Loucy (cell line): ENCODE data around the gene LTBP1.

Source experiments
- EZH2phosphoT487 ChIP-seq: fragments of 200-600 bp; IDR thresholded peaks from 2 replicates; pipeline ENCODE4 v1.6.1; 2018; ENCODE audit warnings: antibody characterized with exemption, mild to moderate bottlenecking, moderate library complexity, borderline replicate concordance
- TF ChIP-seq, protein P1 (sequence below): fragments of 200-600 bp; sonication (generic); conservative IDR thresholded peaks from 2 replicates; pipeline ENCODE4 v1.5.1; 2014; ENCODE audit warnings: mild to moderate bottlenecking, antibody characterized with exemption, low read length

- TF ChIP-seq, protein P1, sequence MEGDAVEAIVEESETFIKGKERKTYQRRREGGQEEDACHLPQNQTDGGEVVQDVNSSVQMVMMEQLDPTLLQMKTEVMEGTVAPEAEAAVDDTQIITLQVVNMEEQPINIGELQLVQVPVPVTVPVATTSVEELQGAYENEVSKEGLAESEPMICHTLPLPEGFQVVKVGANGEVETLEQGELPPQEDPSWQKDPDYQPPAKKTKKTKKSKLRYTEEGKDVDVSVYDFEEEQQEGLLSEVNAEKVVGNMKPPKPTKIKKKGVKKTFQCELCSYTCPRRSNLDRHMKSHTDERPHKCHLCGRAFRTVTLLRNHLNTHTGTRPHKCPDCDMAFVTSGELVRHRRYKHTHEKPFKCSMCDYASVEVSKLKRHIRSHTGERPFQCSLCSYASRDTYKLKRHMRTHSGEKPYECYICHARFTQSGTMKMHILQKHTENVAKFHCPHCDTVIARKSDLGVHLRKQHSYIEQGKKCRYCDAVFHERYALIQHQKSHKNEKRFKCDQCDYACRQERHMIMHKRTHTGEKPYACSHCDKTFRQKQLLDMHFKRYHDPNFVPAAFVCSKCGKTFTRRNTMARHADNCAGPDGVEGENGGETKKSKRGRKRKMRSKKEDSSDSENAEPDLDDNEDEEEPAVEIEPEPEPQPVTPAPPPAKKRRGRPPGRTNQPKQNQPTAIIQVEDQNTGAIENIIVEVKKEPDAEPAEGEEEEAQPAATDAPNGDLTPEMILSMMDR: no peak
- no peak for TF ChIP-seq EZH2phosphoT487
Observed at GRCh38 chr2:33333433-33333832, 386.7 kb downstream of the LTBP1 start.
